H1 (cell line): Measurements from ENCODE around the gene KCNMA1. TPM values are rescaled to one million over a fixed set of nuclear protein-coding genes. Genes with fewer than 3 reads are reported as not detected.

Experiments used
- CTCF ChIA-PET: fragments of 300-600 bp; sonication (Branson Sonifier 250); formaldehyde crosslinking; loops from one replicate; lab custom pipeline; 2021; ENCODE audit not compliant: partially characterized antibody; lab: Charles Lee
- POLR2A ChIA-PET: fragments of 300-600 bp; sonication (Branson Sonifier 250); formaldehyde crosslinking; loops from one replicate; lab custom pipeline; 2021; ENCODE audit warnings: inconsistent platforms; ENCODE audit not compliant: partially characterized antibody; lab: Charles Lee
- DNase-seq, 2 experiments: peaks; one replicate each; pipeline versions ENCODE4 v3.0.0 to v3.0.0-alpha.2; 2010 to 2022; ENCODE audit warnings: low spot score in 2 of 2, low read depth in 1 of 2, mixed read lengths in 1 of 2
- FAIRE-seq: peaks from 2 replicates; lab custom pipeline; 2011; peaks lifted over from hg19 to GRCh38; lab: Jason Lieb, UNC
- H2AFZ ChIP-seq: 2 replicates; pipeline ENCODE4 v1.8.1; 2012; ENCODE audit warnings: low read length, inconsistent platforms
- H2AK5ac ChIP-seq: 2 replicates; pipeline ENCODE4 v1.6.1; 2013; ENCODE audit warnings: low read depth, low read length
- H2BK120ac ChIP-seq: replicated peaks from 2 replicates; pipeline ENCODE3; 2013; ENCODE audit warnings: low read depth, low read length, inconsistent platforms
- H2BK12ac ChIP-seq: 2 replicates; pipeline ENCODE4 v1.6.1; 2013; ENCODE audit warnings: low read depth, low read length
- H2BK15ac ChIP-seq: 2 replicates; pipeline ENCODE4 v1.6.1; 2013; ENCODE audit warnings: low read length
- H2BK20ac ChIP-seq: 2 replicates; pipeline ENCODE4 v1.6.1; 2013; ENCODE audit warnings: low read length
- H2BK5ac ChIP-seq: 2 replicates; pipeline ENCODE4 v1.6.1; 2013; ENCODE audit warnings: low read depth, low read length
- H3K14ac ChIP-seq: 2 replicates; pipeline ENCODE4 v1.6.1; 2013; ENCODE audit warnings: inconsistent platforms; ENCODE audit not compliant: insufficient read length
- H3K18ac ChIP-seq: 2 replicates; pipeline ENCODE4 v1.6.1; 2013; ENCODE audit warnings: low read length; ENCODE audit errors: extremely low read depth
- H3K23ac ChIP-seq: 2 replicates; pipeline ENCODE4 v1.6.1; 2013; ENCODE audit warnings: inconsistent platforms; ENCODE audit not compliant: insufficient read length
- H3K23me2 ChIP-seq: 2 replicates; pipeline ENCODE4 v1.6.1; 2013; ENCODE audit warnings: low read depth, low read length
- H3K27ac ChIP-seq: 2 replicates; pipeline ENCODE4 v1.6.1; 2011; ENCODE audit warnings: low read depth, low read length, inconsistent platforms
- H3K27me3 ChIP-seq, 4 experiments: replicated peaks in 1 of 4; 1 replicate in 1 of 4; 2 replicates in 3 of 4; pipeline versions ENCODE4 v1.6.1 to v1.8.1; 2011 to 2013; ENCODE audit warnings: low read length in 3 of 4, mild to moderate bottlenecking in 3 of 4, inconsistent platforms in 2 of 4, mixed read lengths in 2 of 4, moderate library complexity in 1 of 4; ENCODE audit not compliant: control insufficient read depth in 3 of 4, insufficient read depth in 3 of 4; ENCODE audit errors: extremely low read depth in 1 of 4
- H3K36me3 ChIP-seq, 4 experiments: 2 replicates each; pipeline versions ENCODE4 v1.6.1 to v1.8.1; 2011 to 2013; ENCODE audit warnings: mild to moderate bottlenecking in 4 of 4, low read length in 3 of 4, moderate library complexity in 2 of 4, control low read depth in 1 of 4, inconsistent platforms in 1 of 4; ENCODE audit not compliant: insufficient read depth in 4 of 4, control insufficient read depth in 2 of 4
- H3K4ac ChIP-seq: replicated peaks from 2 replicates; pipeline ENCODE3; 2013; ENCODE audit warnings: low read length, low read depth, mixed read lengths, inconsistent platforms; ENCODE audit not compliant: insufficient read length
- H3K4me1 ChIP-seq, 4 experiments: replicated peaks in 1 of 4; 1 replicate in 1 of 4; 2 replicates in 3 of 4; pipeline versions ENCODE4 v1.6.1 to v1.8.1; 2011 to 2013; ENCODE audit warnings: low read length in 3 of 4, inconsistent platforms in 2 of 4, mixed read lengths in 1 of 4; ENCODE audit not compliant: insufficient read depth in 4 of 4, control insufficient read depth in 3 of 4
- H3K4me2 ChIP-seq, 2 experiments: 2 replicates each; pipeline versions ENCODE4 v1.6.1 to v1.8.1; 2011 to 2013; ENCODE audit warnings: low read depth in 2 of 2, low read length in 2 of 2, control low read depth in 1 of 2, inconsistent platforms in 1 of 2, mild to moderate bottlenecking in 1 of 2; ENCODE audit not compliant: insufficient read depth in 1 of 2
- H3K4me3 ChIP-seq, 4 experiments: fragments of 200-600, 300-600 bp in 1 of 4; sonication (generic), shearing (Covaris generic), sonication (Bioruptor Twin) in 1 of 4; 2 replicates each; pipeline versions ENCODE4 v1.5.1 to v1.8.1; 2011 to 2016; ENCODE audit warnings: low read length in 4 of 4, low read depth in 3 of 4, control low read depth in 2 of 4, inconsistent platforms in 2 of 4, mild to moderate bottlenecking in 2 of 4, mixed read lengths in 1 of 4, moderate library complexity in 1 of 4; ENCODE audit not compliant: insufficient read depth in 2 of 4; ENCODE audit errors: extremely low read depth in 1 of 4
- H3K56ac ChIP-seq: replicated peaks from 2 replicates; pipeline ENCODE3; 2013; ENCODE audit warnings: low read depth, mild to moderate bottlenecking, mixed read lengths, low read length, inconsistent platforms; ENCODE audit not compliant: insufficient read length
- H3K79me1 ChIP-seq: 2 replicates; pipeline ENCODE4 v1.6.1; 2013; ENCODE audit warnings: low read depth, low read length, control low read depth
- H3K79me2 ChIP-seq, 2 experiments: 2 replicates each; pipeline versions ENCODE4 v1.6.1 to v1.8.1; 2012 to 2013; ENCODE audit warnings: low read length in 2 of 2, mild to moderate bottlenecking in 2 of 2, inconsistent platforms in 1 of 2; ENCODE audit not compliant: insufficient read depth in 2 of 2, control insufficient read depth in 1 of 2
- H3K9ac ChIP-seq, 4 experiments: replicated peaks in 1 of 4; 1 replicate in 1 of 4; 2 replicates in 3 of 4; pipeline versions ENCODE4 v1.6.1 to v1.8.1; 2011 to 2013; ENCODE audit warnings: low read depth in 3 of 4, low read length in 3 of 4, control low read depth in 2 of 4, mild to moderate bottlenecking in 2 of 4, moderate library complexity in 2 of 4, inconsistent platforms in 1 of 4; ENCODE audit errors: extremely low read depth in 1 of 4
- H3K9me3 ChIP-seq, 2 experiments: 2 replicates each; pipeline versions ENCODE4 v1.6.1 to v1.8.1; 2012 to 2013; ENCODE audit warnings: mild to moderate bottlenecking in 2 of 2, moderate library complexity in 2 of 2, control low read depth in 1 of 2, inconsistent platforms in 1 of 2, low read depth in 1 of 2, low read length in 1 of 2, mixed read lengths in 1 of 2; ENCODE audit not compliant: insufficient read depth in 2 of 2
- H4K20me1 ChIP-seq, 2 experiments: replicated peaks in 1 of 2; 2 replicates each; pipeline versions ENCODE3 to v1.8.1; 2011 to 2013; ENCODE audit warnings: inconsistent platforms in 2 of 2, low read length in 2 of 2, mild to moderate bottlenecking in 1 of 2; ENCODE audit not compliant: insufficient read depth in 2 of 2, control insufficient read depth in 1 of 2
- H4K5ac ChIP-seq: 2 replicates; pipeline ENCODE4 v1.6.1; 2013; ENCODE audit warnings: low read length, low read depth, mixed read lengths, inconsistent platforms; ENCODE audit not compliant: insufficient read length
- H4K8ac ChIP-seq: 2 replicates; pipeline ENCODE4 v1.8.0; 2013; ENCODE audit warnings: mild to moderate bottlenecking, moderate library complexity, low read length, inconsistent platforms; ENCODE audit not compliant: insufficient read depth; ENCODE audit errors: extremely low read depth
- H4K91ac ChIP-seq: replicated peaks from 2 replicates; pipeline ENCODE3; 2013; ENCODE audit warnings: low read length, mixed read lengths, inconsistent platforms; ENCODE audit not compliant: insufficient read length
- CEBPB ChIP-seq: IDR thresholded peaks from 2 replicates; pipeline ENCODE4 v1.6.1; 2012; ENCODE audit warnings: low read depth, low read length
- CTBP2 ChIP-seq: IDR thresholded peaks from 2 replicates; pipeline ENCODE4 v1.7.0; 2011; ENCODE audit warnings: borderline replicate concordance, mild to moderate bottlenecking, moderate library complexity, mixed read lengths, low read length; ENCODE audit not compliant: insufficient read depth, insufficient read length
- HDAC2 ChIP-seq, 2 experiments: fragments of 300-600 bp in 1 of 2; sonication (generic) in 1 of 2; IDR thresholded peaks; 2 replicates each; pipeline ENCODE4 v1.6.1; 2011 to 2012; ENCODE audit warnings: low read depth in 2 of 2, low read length in 2 of 2, mild to moderate bottlenecking in 2 of 2, moderate library complexity in 2 of 2, borderline replicate concordance in 1 of 2, inconsistent platforms in 1 of 2
- RXRA ChIP-seq: IDR thresholded peaks from 2 replicates; pipeline ENCODE4 v1.6.1; 2011; ENCODE audit warnings: low read depth, mild to moderate bottlenecking, low read length, moderate library complexity; ENCODE audit not compliant: insufficient read depth
- SAP30 ChIP-seq: fragments of 300-600 bp; sonication (generic); IDR thresholded peaks from 2 replicates; pipeline ENCODE4 v1.7.1; 2012; ENCODE audit warnings: low read length, moderate library complexity, mild to moderate bottlenecking, inconsistent platforms; ENCODE audit not compliant: insufficient read depth, insufficient replicate concordance
- WGBS, 2 experiments: shearing (Covaris generic) in 1 of 2; methylation state at CpG; one replicate each; pipeline versions ENCODE4 v1.1.6 to v1.1.7; 2013 to 2015; ENCODE audit warnings: low lambda C conversion rate in 2 of 2, mixed read lengths in 2 of 2, inconsistent platforms in 1 of 2, low coverage in 1 of 2, missing lambda C conversion rate in 1 of 2; ENCODE audit not compliant: insufficient replicate concordance in 2 of 2, insufficient coverage in 1 of 2, insufficient read length in 1 of 2; ENCODE audit errors: extremely low coverage in 1 of 2, missing lambda C conversion rate in 1 of 2; 5-methylcytosine and 5-hydroxymethylcytosine counted together
- polyA plus RNA-seq, 7 experiments: library from polyadenylated mRNA; depleted of rRNA in 3 of 7; stranded (reverse) in 5 of 7; unstranded in 2 of 7; fragments of >200 nt in 5 of 7; fragments of 200-250 nt in 2 of 7; gene quantifications; 1 replicate in 5 of 7; 2 replicates in 1 of 7; 4 replicates in 1 of 7; pipeline versions ENCODE4 v1.2.1 to v1.2.3, GENCODE V29; 2011 to 2013; ENCODE audit warnings: missing spikeins in 2 of 7, mixed read lengths in 2 of 7
- total RNA-seq: library from RNA; stranded (reverse); fragmentation: NEBNext Ultra II Directional; extraction: Animal tissue kit (Norgen Biotek cat#: 25700); gene quantifications from 2 replicates; pipeline ENCODE4 v1.2.1, GENCODE V29; 2021
- TF ChIP-seq, protein P1 (sequence below), 3 experiments: IDR thresholded peaks; 1 replicate in 2 of 3; 2 replicates in 1 of 3; pipeline versions ENCODE4 v1.5.1 to v1.6.1; 2011; ENCODE audit warnings: low read length in 3 of 3, mild to moderate bottlenecking in 3 of 3, inconsistent platforms in 2 of 3, low read depth in 1 of 3, moderate library complexity in 1 of 3; ENCODE audit not compliant: insufficient read depth in 1 of 3; ENCODE audit errors: control extremely low read depth in 1 of 3
- TF ChIP-seq, protein P2 (sequence below): IDR thresholded peaks from 2 replicates; pipeline ENCODE4 v1.6.1; 2011; ENCODE audit warnings: low read depth, mild to moderate bottlenecking, low read length; ENCODE audit not compliant: insufficient read depth

KCNMA1 gene
- total and polyA plus RNA-seq, 2 of the 8 experiments (the other 6 are each of a cell fraction or from before 2014, with no cell fraction given): 10.2 to 11.1 TPM

DNA sequence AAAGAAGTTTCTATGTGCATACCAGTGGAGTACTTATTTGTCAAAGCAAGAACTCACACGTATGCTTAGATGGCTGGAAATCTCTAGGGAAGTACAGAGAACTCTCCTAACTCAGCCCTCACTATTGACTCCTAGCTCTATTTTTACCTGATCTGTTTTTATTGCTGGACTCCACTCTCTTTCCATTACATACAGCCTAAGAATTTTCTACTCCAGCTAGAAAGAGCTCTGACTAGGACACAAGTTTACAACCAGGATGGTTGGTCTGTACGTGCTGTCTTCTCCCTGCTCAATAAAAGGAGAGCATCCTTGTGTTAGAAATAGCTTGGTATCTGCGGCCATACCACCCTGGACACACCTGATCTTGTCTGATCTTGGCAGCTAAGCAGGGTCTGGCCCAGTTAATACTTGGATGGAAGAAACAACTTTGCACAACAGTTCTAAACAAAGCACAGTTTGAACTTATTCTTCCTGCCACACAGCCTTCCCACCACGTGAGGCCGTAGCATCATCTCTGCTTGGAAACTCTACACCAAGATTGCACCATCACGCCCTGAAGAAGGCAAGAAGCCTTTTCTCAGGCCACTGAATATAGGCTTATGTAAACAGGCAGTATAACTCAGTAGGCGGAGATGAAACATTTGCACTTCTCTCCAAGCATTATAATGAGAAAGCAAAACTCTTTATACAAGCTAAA is 50.7 kb downstream of the KCNMA1 start:
- Histone ChIP-seq H3K27ac (no peak overlapping the region), H3K79me1 (no peaks in the 10 kb centered on the region), H3K14ac (no peak overlapping the region), H2BK20ac (no peak overlapping the region), H3K4ac (no peak overlapping the region), H3K4me3 (no peak overlapping the region), H3K27me3 (no peaks in the 10 kb centered on the region), H2BK15ac (no peak overlapping the region), H3K36me3 (no peaks in the 10 kb centered on the region), H4K91ac (no peak overlapping the region), H3K4me2 (no peak overlapping the region), H3K23ac (no peak overlapping the region), H2BK12ac (no peak overlapping the region), H3K9me3 (no peaks in the 10 kb centered on the region), H2AFZ (no peak overlapping the region), H3K79me2 (no peaks in the 10 kb centered on the region), H3K56ac (no peak overlapping the region), H3K9ac (no peak overlapping the region), H2AK5ac (no peak overlapping the region), H3K4me1 (peaks cover 0 to 3% (median 0%) of the 10 kb centered on the region in 4 experiments; a peak in 1 of 7 replicates), H2BK5ac (no peak overlapping the region), H3K18ac (no peak overlapping the region), H4K8ac (no peak overlapping the region), H3K23me2 (no peaks in the 10 kb centered on the region), H4K20me1 (no peaks in the 10 kb centered on the region), H2BK120ac (no peak overlapping the region), H4K5ac (no peak overlapping the region)
- TF ChIP-seq RXRA (no peak), CEBPB (0 out of 2 replicates have a peak, but pooled peaks have one; percentile 39), CTBP2 (no peak), HDAC2 (IDR thresholded peaks at IDR 0.05; ENCODE audit: borderline replicate concordance in 1 of 2, low read depth in 2 of 2, low read length in 2 of 2) (no peak), SAP30 (no peak)
- TF ChIP-seq, protein P1, sequence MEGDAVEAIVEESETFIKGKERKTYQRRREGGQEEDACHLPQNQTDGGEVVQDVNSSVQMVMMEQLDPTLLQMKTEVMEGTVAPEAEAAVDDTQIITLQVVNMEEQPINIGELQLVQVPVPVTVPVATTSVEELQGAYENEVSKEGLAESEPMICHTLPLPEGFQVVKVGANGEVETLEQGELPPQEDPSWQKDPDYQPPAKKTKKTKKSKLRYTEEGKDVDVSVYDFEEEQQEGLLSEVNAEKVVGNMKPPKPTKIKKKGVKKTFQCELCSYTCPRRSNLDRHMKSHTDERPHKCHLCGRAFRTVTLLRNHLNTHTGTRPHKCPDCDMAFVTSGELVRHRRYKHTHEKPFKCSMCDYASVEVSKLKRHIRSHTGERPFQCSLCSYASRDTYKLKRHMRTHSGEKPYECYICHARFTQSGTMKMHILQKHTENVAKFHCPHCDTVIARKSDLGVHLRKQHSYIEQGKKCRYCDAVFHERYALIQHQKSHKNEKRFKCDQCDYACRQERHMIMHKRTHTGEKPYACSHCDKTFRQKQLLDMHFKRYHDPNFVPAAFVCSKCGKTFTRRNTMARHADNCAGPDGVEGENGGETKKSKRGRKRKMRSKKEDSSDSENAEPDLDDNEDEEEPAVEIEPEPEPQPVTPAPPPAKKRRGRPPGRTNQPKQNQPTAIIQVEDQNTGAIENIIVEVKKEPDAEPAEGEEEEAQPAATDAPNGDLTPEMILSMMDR (IDR thresholded peaks at IDR 0.05; ENCODE audit: control extremely low read depth in 1 of 3, insufficient read depth in 1 of 3, low read depth in 1 of 3, low read length in 3 of 3): no peak
- TF ChIP-seq, protein P2, sequence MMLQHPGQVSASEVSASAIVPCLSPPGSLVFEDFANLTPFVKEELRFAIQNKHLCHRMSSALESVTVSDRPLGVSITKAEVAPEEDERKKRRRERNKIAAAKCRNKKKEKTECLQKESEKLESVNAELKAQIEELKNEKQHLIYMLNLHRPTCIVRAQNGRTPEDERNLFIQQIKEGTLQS: no peak
- WGBS, 2 experiments: 88% methylated on average over 7 of the region's 7 CpGs; no CpG with 5 or more reads in 1 of the 2 experiments
- FAIRE-seq: no peak
- ChIA-PET POLR2A (interaction anchor here (1.2 kb wide), 1 partner anchor 50 kb away, joined by 3 read pairs; the partner anchor contains the start of gene KCNMA1), CTCF (interaction anchor here (0.9 to 2.7 kb wide), 6 partner anchors 12 to 194 kb away, joined by 3 to 7 read pairs (median 5); no protein-coding TSS in a partner anchor)
- DNase-seq: no peak
